ENCODE data around the gene PPP1R1C.

DNA sequence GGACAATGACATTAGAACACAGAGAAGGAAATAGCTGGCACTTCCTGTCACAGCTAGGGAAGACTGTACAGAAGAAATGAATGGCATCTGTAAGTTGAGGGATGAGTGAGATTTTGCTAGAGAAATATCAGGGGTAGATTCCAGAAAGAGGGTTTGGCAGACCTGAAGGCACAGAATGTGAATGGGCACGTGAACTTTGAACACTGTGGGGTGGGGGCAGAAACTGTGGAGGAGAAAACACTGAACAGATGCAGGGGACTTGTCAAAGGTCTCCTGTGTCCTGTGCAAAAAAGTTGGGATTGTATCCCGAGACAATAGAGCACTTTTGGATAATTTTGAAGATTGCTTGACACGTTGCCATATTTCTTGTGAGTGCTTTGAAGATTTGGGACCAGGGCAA is 88.0 kb downstream of the PPP1R1C start:
- TF ChIP-seq TEAD4 (CRISPR knock-in tag; IDR thresholded peaks at IDR 0.05) (no peak), JUN (CRISPR knock-in tag; IDR thresholded peaks at IDR 0.05) (no peak), ZNF317 (CRISPR knock-in tag; IDR thresholded peaks at IDR 0.05; ENCODE audit: borderline replicate concordance, low read depth) (no peak), ARID4B (CRISPR knock-in tag; IDR thresholded peaks at IDR 0.05; ENCODE audit: borderline replicate concordance) (no peak), ZNF263 (CRISPR knock-in tag; IDR thresholded peaks at IDR 0.05; ENCODE audit: low read depth) (no peak), SP1 (CRISPR knock-in tag; conservative IDR thresholded peaks at IDR 0.05) (no peak), ZNF281 (CRISPR knock-in tag; IDR thresholded peaks at IDR 0.05) (no peak), AFF4 (CRISPR knock-in tag; IDR thresholded peaks at IDR 0.05; ENCODE audit: borderline replicate concordance) (no peak)
- TF ChIP-seq, protein P1, sequence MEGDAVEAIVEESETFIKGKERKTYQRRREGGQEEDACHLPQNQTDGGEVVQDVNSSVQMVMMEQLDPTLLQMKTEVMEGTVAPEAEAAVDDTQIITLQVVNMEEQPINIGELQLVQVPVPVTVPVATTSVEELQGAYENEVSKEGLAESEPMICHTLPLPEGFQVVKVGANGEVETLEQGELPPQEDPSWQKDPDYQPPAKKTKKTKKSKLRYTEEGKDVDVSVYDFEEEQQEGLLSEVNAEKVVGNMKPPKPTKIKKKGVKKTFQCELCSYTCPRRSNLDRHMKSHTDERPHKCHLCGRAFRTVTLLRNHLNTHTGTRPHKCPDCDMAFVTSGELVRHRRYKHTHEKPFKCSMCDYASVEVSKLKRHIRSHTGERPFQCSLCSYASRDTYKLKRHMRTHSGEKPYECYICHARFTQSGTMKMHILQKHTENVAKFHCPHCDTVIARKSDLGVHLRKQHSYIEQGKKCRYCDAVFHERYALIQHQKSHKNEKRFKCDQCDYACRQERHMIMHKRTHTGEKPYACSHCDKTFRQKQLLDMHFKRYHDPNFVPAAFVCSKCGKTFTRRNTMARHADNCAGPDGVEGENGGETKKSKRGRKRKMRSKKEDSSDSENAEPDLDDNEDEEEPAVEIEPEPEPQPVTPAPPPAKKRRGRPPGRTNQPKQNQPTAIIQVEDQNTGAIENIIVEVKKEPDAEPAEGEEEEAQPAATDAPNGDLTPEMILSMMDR (IDR thresholded peaks at IDR 0.05), result no peak
- TF ChIP-seq, protein P2, sequence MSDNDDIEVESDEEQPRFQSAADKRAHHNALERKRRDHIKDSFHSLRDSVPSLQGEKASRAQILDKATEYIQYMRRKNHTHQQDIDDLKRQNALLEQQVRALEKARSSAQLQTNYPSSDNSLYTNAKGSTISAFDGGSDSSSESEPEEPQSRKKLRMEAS (CRISPR knock-in tag; IDR thresholded peaks at IDR 0.05), result no peak
- TF ChIP-seq, protein P3, sequence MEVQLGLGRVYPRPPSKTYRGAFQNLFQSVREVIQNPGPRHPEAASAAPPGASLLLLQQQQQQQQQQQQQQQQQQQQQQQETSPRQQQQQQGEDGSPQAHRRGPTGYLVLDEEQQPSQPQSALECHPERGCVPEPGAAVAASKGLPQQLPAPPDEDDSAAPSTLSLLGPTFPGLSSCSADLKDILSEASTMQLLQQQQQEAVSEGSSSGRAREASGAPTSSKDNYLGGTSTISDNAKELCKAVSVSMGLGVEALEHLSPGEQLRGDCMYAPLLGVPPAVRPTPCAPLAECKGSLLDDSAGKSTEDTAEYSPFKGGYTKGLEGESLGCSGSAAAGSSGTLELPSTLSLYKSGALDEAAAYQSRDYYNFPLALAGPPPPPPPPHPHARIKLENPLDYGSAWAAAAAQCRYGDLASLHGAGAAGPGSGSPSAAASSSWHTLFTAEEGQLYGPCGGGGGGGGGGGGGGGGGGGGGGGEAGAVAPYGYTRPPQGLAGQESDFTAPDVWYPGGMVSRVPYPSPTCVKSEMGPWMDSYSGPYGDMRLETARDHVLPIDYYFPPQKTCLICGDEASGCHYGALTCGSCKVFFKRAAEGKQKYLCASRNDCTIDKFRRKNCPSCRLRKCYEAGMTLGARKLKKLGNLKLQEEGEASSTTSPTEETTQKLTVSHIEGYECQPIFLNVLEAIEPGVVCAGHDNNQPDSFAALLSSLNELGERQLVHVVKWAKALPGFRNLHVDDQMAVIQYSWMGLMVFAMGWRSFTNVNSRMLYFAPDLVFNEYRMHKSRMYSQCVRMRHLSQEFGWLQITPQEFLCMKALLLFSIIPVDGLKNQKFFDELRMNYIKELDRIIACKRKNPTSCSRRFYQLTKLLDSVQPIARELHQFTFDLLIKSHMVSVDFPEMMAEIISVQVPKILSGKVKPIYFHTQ (CRISPR knock-in tag; IDR thresholded peaks at IDR 0.05), result no peak
